Measurements from ENCODE around the gene GLIS2.

GLIS2 gene

DNA sequence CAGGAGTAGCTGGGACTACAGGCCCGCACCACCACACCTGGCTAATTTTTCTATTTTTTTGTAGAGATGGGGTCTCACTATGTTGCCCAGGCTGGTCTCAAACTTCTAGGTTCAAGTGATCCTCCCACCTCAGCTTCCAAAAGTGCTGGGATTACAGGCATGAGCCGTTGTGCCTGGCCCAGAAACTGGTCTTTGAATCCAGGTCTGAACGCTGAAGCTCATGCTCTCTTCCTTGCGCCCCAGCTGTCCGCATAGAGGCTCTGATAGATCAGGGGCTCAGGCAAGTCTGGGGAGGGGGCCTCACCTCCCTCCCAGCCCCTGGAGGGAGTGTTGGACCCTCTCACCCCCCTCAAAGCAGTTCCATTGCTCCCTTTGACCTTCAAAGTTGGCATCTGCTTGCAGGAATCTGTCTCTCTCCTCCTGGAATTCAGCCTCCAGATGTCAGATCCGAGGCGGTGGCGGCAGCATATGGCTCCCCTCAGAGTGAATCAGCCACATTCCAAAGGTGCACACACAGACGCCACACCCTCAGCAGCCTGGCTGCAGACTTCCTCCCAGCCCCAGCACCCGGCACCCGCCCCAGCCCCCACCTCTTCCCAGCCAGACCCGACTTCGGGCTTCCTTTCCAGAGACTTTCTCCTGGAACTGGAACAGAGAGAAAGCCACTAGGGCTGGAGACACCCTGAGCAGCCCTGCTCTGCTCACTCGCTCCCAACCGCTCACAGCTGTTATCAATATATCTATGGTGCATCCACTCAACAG lies 16.9 kb upstream of the GLIS2 start:
- DNase-seq, result no peak

GRCh38 chr16:4301177-4301576 lies 14.7 kb upstream of the GLIS2 start:
- no peak for DNase-seq

- no peak for DNase-seq
Observed at GRCh38 chr16:4301968-4302367, 13.9 kb upstream of the GLIS2 start.

- DNase-seq, result no peak
Observed at GRCh38 chr16:4303973-4304372, 11.9 kb upstream of the GLIS2 start.

DNA sequence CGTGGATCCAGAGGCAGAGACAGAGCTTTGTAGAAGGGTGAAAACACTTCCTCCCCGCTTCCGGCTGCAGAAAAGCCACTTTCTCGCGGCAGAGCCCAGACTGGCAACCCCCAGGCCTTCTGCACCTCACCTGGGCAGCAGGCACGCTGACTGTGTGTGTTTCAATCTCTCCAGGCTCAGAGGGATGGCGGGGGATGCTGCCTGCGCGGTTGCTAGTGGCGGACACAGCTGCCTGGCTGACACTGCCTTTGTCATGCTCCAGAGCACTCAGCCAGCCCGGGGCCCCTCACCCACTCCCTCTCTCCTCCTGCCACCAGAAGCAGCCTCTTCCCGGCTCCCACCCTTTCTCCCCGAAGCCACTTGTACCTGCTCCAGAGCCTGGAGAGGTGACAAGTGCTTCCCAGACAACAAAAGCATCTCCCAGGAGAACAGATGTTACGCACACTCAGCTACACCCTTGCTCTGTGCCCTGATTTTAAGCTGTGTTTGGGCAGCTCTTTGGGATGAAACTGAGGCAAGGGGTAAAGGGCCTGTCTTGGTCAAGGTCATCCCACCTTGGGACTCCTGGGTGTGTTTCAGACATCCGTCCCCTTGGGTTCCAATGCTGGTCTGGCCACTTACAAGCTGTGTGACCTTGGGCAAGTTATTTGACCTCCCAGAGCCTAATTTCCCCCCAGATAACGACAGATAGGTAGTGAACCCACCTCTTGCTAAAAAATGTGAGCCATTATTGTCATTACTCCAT lies 9.2 kb upstream of the GLIS2 start:
- no peak for DNase-seq

- peak; percentile 89 for DNase-seq
Observed at GRCh38 chr16:4307215-4308037, 8.4 kb upstream of the GLIS2 start.

DNA sequence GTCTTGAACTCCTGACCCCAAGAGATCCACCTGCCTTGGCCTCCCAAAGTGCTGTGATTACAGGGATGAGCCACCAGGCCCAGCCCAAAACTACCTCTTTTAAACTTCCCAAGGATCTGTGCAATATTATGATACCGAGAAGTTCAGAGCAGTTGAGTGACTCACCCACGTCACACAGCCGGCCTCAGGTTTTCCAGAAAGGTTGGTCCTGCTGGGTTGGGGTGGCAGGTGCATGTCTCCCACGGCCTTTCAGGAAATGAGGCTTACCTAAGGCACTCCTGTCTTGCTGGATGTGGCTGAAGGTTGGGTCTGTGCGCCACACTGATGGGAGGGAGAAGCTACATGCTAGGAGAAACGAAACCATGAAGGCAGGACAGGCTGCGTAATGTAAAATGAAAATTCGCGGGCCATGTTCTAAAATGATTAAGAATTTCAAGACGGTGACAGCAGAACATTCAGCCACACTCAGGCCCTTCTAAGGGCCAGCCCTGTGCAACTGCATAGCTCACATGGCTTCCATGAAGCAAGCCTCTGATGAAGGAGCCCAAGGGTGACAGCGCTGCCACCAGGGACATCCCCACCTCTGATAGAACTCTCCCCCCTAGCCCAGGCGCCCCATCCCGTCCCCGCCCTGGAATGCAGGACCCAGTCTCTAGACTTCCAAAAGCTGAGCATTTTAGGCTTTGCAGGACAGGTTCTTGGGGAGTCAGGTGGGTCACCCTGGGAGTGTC lies 6.6 kb upstream of the GLIS2 start:
- no peak for DNase-seq

- no peak for DNase-seq
Observed at GRCh38 chr16:4309833-4310266, 6.0 kb upstream of the GLIS2 start.

DNA sequence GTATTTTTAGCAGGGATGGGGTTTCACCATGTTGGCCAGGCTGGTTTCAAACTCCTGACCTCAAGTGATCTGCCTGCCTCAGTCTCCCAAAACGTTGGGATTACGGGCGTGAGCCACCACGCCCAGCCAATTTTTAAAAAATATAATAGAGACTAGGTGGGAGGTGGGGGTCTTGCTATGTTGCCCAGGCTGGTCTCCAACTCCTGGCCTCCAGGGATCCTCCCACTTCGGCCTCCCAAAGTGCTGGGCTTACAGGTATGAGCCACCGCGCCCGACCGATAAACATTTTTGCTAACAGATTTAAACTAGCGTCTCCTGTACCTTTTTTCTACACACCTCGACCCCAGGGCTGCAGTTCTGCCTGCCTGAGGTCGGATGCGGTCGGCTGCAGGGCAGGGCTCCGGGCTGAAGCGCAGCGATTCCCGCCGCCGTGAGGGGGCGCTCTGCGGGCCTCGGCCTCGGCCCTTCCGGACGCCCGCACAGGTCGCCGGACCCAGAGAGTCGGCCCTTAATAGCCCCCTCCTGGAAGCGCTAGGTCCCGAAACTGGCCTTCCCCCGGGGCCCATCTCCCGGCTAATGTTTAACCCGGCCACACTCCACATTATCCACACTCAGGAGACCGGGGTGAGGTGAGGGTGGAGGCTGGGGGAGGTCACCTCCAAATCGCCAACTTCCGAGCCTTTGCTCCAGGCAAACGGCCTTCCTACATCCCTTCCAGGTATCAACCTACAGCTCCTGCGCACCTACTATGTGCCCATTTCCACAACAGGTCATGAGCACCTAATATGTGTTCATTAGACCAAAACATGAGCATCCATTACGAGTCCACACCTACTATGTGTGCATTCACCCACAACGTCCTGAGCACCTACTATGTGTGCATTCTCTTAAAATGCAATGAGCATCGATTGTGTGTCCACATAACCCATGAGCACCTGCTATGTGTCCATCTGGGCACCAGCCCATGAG lies 2.0 kb upstream of the GLIS2 start:
- no peak for DNase-seq

DNA sequence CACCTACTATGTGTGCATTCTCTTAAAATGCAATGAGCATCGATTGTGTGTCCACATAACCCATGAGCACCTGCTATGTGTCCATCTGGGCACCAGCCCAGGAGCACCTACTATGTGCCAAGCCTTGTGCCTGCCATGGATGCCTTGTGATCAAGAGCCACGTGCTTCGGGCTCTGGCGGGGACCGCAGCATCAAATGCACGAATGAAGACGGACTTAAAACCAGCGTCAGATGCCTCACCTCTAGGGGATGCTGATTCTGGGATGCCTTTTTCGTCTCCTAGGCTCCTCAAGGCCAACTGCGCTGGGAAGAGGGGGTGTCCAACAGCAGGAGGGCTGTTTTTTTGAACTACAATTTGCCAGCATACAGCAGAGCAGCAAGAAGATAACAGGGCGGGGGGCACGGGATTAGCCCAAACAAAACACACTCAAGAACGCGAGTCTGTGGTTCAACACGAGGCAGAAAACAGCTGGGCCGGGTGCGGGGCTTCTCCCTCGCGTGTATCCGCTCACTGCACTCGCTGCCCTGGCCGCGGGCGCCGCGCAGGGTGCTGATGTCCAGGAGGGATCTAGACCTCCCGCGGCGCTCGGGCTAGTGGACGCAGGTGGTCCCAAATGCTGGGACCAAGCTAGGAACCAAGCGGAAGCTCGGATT lies 1.2 kb upstream of the GLIS2 start:
- peak; percentile 26 for DNase-seq

- DNase-seq, result no peak
Observed at GRCh38 chr16:4316108-4316863, 419 bp downstream of the GLIS2 start.

GRCh38 chr16:4316864-4317531 lies 1.1 kb downstream of the GLIS2 start:
- DNase-seq, result no peak

DNA sequence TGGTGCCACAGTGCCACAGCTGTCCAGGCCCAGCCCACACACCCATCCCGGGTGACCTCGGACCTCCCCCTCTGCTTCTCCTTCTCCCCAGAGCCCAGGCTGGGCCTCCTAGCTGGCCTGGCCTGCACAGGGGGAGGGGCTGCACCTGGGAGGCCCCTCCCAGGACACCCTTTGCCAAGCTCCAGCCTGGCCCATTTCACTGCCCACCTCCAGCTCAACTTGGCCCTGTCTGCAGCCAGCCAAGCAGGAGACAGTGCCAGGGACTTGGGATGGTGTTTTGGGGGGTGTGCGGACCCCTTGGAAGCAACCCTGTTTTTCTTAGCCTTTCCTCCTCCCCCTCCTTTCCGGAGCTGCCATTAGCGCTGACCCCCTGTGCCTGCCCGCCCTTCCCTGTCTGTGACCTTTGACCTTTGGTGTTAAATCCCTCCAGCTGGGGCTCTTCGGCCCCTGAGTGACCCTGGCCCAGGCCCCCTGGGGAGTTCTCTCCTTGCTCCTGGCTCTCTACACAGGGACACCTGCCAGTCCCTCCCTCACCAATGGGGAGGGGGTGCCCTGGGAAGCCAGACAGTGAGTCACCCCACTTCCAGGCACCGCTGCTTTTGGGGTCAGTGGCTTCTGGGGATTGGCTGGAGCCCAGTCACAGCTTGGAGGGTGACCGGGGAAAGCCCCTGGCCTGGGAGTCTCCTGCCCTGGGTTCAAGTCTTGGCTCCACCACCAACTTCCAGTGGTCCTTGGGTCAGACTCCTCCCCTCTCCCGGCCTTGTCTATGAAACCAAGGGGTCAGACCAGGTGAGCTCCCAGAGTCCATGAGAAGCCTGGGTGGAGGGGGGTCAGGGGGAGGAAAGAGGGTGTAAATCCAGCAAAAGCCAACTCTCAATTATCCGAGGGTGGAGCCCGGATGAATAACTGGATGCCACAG lies 1.9 kb downstream of the GLIS2 start:
- no peak for DNase-seq

- no peak for DNase-seq
Observed at GRCh38 chr16:4318451-4318910, 2.6 kb downstream of the GLIS2 start.

DNA sequence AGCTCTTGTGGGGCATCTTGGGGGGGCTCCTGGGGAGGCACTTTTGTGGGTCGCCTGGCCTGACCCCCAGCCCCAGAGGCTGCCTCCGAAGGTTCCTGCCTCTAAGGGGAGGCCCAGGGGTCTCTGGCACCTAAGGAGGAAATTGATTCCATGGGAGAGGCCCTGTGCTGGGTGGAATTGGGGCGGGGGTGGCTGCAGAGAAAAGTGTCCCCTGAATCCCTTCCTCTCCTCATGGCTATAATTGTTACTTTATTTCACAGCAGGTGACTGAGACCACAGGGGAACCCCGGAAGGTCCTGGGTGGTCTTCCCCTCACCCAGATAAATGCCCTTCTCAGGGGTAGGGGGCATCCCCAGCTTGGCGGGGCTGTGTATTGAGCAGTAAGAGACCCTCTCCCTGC lies 3.1 kb downstream of the GLIS2 start:
- DNase-seq, result no peak

DNA sequence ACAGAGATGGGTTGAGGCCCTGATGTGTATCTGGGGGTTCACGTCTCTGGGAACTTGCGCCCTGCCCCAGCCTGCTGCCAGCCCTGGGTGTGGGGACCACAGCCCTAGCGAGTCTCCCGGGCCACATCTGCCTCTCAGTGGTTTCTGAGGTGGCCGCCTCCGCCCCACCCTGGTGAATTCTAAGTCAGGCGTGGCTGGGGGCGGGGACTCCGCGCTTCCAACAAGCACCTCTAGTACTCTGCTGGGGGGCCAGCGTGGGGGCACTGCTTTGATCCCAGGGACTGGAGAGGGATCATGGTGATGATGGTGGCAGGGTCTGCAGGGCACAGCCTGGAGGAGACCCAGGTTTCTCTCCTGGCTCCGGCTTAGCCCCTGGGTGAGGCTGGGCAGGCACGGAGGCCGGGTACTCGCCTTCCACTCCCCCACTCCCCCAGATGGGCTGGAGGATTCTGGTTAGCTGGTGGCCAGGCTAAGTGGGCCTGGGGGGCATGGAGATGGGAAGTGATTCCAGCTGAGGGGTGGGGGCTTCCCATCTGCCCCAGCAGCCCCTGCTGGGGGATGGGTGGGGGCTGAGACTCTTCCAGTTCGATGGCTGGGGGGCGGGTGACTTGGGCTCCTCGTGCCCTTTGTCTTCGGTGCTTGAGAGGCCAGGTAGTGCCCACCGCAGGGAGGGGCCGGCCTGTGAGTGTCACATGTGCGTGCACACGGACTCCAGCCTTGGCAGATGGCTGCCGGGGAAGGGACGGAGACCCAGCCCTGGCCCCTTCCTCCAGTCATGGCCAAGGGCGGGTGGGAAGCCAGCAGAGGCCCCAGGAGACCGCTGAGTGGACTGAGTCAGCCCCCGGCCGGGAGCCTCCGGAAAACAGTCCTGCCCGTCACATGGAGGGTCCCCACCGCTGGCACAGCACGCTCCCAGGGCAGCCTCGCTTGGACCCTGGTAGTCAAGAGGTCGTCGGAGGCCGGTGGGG lies 3.9 kb downstream of the GLIS2 start:
- no peak for DNase-seq

DNA sequence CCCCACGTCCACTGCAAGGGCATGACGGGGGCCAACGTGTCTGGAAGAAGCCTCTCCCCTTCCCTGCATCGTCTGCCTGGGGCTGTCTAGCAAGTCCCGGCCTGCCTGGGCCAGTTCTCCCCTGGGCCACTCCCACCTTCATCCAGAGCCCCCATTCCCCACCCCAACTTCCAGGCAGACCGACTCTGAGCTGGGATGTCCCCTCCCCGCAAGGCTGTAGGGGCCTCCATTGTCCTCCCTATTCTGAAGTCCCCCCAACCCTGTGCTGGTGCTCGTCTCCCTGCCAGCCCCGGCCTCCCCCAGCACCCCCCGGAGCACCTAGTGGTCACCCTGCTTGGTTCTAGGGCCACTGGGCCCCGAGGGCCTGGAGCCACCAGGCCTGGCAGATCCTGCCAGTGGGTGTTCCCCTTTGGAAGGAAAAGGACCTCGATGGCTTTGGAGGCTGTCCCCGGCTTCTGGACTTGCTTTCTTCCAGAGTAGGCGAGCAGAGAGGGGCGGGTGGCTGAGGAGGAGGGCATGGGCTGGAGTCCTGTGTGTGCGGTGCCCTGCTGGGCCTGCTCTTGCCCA lies 4.8 kb downstream of the GLIS2 start:
- no peak for DNase-seq
